SK-N-SH (cell line): Measurements from ENCODE around the gene ADAMTSL5. TPM values are rescaled to one million over a fixed set of nuclear protein-coding genes. Genes with fewer than 3 reads are reported as not detected.

ENCODE experiments used
- CTCF ChIA-PET: fragments of 300-600, 350-600 bp; formaldehyde crosslinking; extraction: SDS; loops from one replicate; lab custom pipeline; 2021; lab: Yijun Ruan, JAX
- POLR2A ChIA-PET: fragments of 350-600 bp; sonication (Branson Sonifier 250); formaldehyde crosslinking; extraction: SDS; loops from one replicate; lab custom pipeline; 2020; ENCODE audit warnings: antibody characterized with exemption, inconsistent platforms; lab: Yijun Ruan, JAX
- DNase-seq: peaks from one replicate; pipeline ENCODE4 v3.0.0; 2012
- H2AFZ ChIP-seq: fragments of 200-600 bp; sonication (generic); 2 replicates; pipeline ENCODE4 v1.8.1; 2016; ENCODE audit warnings: antibody characterized with exemption, mild to moderate bottlenecking, low read depth
- H3F3A ChIP-seq: fragments of 200-600 bp; sonication (generic); replicated peaks from 2 replicates; pipeline ENCODE3; 2016; ENCODE audit warnings: antibody characterized with exemption, mild to moderate bottlenecking; ENCODE audit not compliant: insufficient read depth
- H3K27ac ChIP-seq, 2 experiments: fragments of 200-500 bp in 1 of 2; fragments of 200-600 bp in 1 of 2; sonication (Bioruptor generic) in 1 of 2; sonication (generic), shearing (Covaris generic) in 1 of 2; 2 replicates each; pipeline versions ENCODE4 v1.5.1 to v1.6.1; 2014 to 2016; ENCODE audit warnings: low read depth in 2 of 2, inconsistent platforms in 1 of 2, low read length in 1 of 2, mild to moderate bottlenecking in 1 of 2, mixed read lengths in 1 of 2
- H3K27me3 ChIP-seq: fragments of 200-600 bp; sonication (generic), shearing (Covaris generic); 2 replicates; pipeline ENCODE4 v1.6.1; 2016; ENCODE audit warnings: mixed run types; ENCODE audit not compliant: insufficient read depth
- H3K36me3 ChIP-seq, 2 experiments: fragments of 200-500 bp in 1 of 2; fragments of 200-600 bp in 1 of 2; sonication (Bioruptor generic) in 1 of 2; sonication (generic) in 1 of 2; replicated peaks in 1 of 2; 2 replicates each; pipeline versions ENCODE3 to v1.5.1; 2014 to 2016; ENCODE audit warnings: low read length in 1 of 2, mild to moderate bottlenecking in 1 of 2; ENCODE audit not compliant: insufficient read depth in 2 of 2, control insufficient read depth in 1 of 2
- H3K4me1 ChIP-seq, 2 experiments: fragments of 200-500 bp in 1 of 2; fragments of 200-600 bp in 1 of 2; sonication (Bioruptor generic) in 1 of 2; sonication (generic), shearing (Covaris generic) in 1 of 2; 2 replicates each; pipeline versions ENCODE4 v1.5.1 to v1.6.1; 2014 to 2016; ENCODE audit warnings: low read depth in 1 of 2, low read length in 1 of 2, mixed run types in 1 of 2; ENCODE audit not compliant: insufficient read depth in 2 of 2, control insufficient read depth in 1 of 2
- H3K4me2 ChIP-seq: fragments of 200-600 bp; sonication (generic), shearing (Covaris generic); 2 replicates; pipeline ENCODE4 v1.6.1; 2017; ENCODE audit warnings: mixed run types
- H3K4me3 ChIP-seq, 2 experiments: fragments of 200-500 bp in 1 of 2; fragments of 200-600 bp in 1 of 2; sonication (Bioruptor generic) in 1 of 2; sonication (generic), shearing (Covaris generic) in 1 of 2; 2 replicates each; pipeline versions ENCODE4 v1.5.1 to v1.8.1; 2014 to 2016; ENCODE audit warnings: low read depth in 2 of 2, inconsistent platforms in 1 of 2, low read length in 1 of 2, mild to moderate bottlenecking in 1 of 2, mixed read lengths in 1 of 2, moderate library complexity in 1 of 2
- H3K79me2 ChIP-seq: fragments of 200-600 bp; sonication (generic); 2 replicates; pipeline ENCODE4 v1.8.1; 2017; ENCODE audit warnings: mild to moderate bottlenecking; ENCODE audit not compliant: insufficient read depth
- H3K9ac ChIP-seq: fragments of 200-600 bp; sonication (generic); 2 replicates; pipeline ENCODE4 v1.6.1; 2017; ENCODE audit warnings: mixed run types
- H3K9me2 ChIP-seq: fragments of 200-600 bp; sonication (generic); 2 replicates; pipeline ENCODE4 v1.6.1; 2017; ENCODE audit warnings: mixed run types
- H3K9me3 ChIP-seq: fragments of 200-600 bp; sonication (generic); 2 replicates; pipeline ENCODE4 v1.6.1; 2017; ENCODE audit warnings: mixed run types, mild to moderate bottlenecking, moderate library complexity
- H4K20me1 ChIP-seq: fragments of 200-600 bp; sonication (generic); 2 replicates; pipeline ENCODE4 v1.6.1; 2017; ENCODE audit warnings: mild to moderate bottlenecking, mixed run types; ENCODE audit not compliant: insufficient read depth
- FOSL2 ChIP-seq: IDR thresholded peaks from 2 replicates; pipeline ENCODE4 v1.4.0; 2012; ENCODE audit warnings: low read depth, mild to moderate bottlenecking, moderate library complexity, borderline replicate concordance
- FOXM1 ChIP-seq: IDR thresholded peaks from 2 replicates; pipeline ENCODE4 v1.4.0; 2012; ENCODE audit warnings: low read depth, mild to moderate bottlenecking
- GABPA ChIP-seq: IDR thresholded peaks from 2 replicates; pipeline ENCODE4 v1.4.0; 2012; ENCODE audit warnings: low read depth, mild to moderate bottlenecking
- GATA2 ChIP-seq: sonication (generic); formaldehyde crosslinking; IDR thresholded peaks from 2 replicates; pipeline ENCODE4 v1.5.0; 2020; ENCODE audit warnings: mild to moderate bottlenecking, missing genetic modification reagents
- MXI1 ChIP-seq: IDR thresholded peaks from 2 replicates; pipeline ENCODE4 v1.6.1; 2012; ENCODE audit warnings: mild to moderate bottlenecking, low read depth, low read length, improper control_type of control experiment
- NFIC ChIP-seq: IDR thresholded peaks from 2 replicates; pipeline ENCODE4 v1.4.0; 2012; ENCODE audit warnings: borderline replicate concordance
- NRF1 ChIP-seq: IDR thresholded peaks from 2 replicates; pipeline ENCODE4 v1.6.1; 2012; ENCODE audit warnings: low read depth, mild to moderate bottlenecking, low read length
- RCOR1 ChIP-seq: fragments of 150-350 bp; IDR thresholded peaks from 2 replicates; pipeline ENCODE4 v1.6.1; 2017; ENCODE audit warnings: antibody characterized with exemption, low read length
- RFX5 ChIP-seq: IDR thresholded peaks from 2 replicates; pipeline ENCODE4 v1.6.1; 2012; ENCODE audit warnings: mild to moderate bottlenecking, improper control_type of control experiment, low read length
- SMC3 ChIP-seq: IDR thresholded peaks from 2 replicates; pipeline ENCODE4 v1.6.1; 2012; ENCODE audit warnings: low read depth, low read length, improper control_type of control experiment
- TCF12 ChIP-seq: IDR thresholded peaks from 2 replicates; pipeline ENCODE4 v1.4.0; 2012
- TEAD4 ChIP-seq: IDR thresholded peaks from 2 replicates; pipeline ENCODE4 v1.4.0; 2012; ENCODE audit warnings: mild to moderate bottlenecking, borderline replicate concordance; ENCODE audit not compliant: insufficient read depth
- YY1 ChIP-seq: IDR thresholded peaks from 2 replicates; pipeline ENCODE4 v1.4.0; 2012; ENCODE audit warnings: low read depth, mild to moderate bottlenecking
- WGBS: methylation state at CpG from one replicate; pipeline ENCODE4 v1.1.6; 2017; ENCODE audit warnings: low lambda C conversion rate; 5-methylcytosine and 5-hydroxymethylcytosine counted together
- polyA plus RNA-seq, 3 experiments: library from polyadenylated mRNA; depleted of rRNA; stranded (reverse); fragments of >200 nt; gene quantifications; 2 replicates each; pipeline ENCODE4 v1.2.3, GENCODE V29; 2012
- TF ChIP-seq, protein P1 (sequence below): IDR thresholded peaks from 2 replicates; pipeline ENCODE4; 2012
- TF ChIP-seq, protein P2 (sequence below): IDR thresholded peaks from 2 replicates; pipeline ENCODE4 v1.4.0; 2012; ENCODE audit warnings: low read depth, borderline replicate concordance

Gene ADAMTSL5
- polyA plus RNA-seq, 1 of the 3 experiments (the other 2 are of a cell fraction): 5.7 TPM

DNA sequence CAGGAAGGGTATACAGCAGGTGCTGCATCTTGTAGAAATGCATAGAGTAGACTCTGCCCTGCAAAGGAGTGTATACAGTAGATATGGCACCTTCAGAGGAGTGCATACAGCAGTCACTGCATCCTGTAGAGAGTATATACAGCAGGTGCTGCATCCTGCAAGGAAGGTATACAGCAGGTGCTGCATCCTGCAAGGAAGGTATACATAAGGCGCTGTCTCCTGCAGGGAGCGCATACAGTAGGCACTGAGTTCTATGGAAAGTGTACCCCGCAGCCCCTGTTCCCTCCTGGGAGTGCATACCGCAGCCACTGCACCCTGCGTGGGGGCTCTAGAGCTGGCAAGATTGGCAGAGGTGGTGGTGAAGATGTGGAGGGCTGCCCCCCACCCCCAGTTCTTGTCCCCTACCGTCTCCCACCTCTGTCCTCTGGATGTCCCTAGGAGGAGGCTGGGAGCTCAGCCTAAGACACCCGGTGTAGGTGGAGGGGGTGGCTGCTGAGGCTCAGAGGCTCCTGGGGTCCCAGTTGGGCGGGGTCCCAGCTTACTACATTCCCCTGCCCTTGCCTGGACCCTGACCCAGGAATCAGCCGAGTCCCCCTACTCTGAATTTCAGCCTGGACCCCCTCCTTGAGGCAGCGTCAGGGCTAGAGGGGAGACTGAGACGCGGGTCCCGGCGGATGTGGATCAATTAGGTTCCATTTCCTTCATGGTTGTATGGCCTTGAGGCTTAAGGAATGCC lies 2.3 kb upstream of the ADAMTSL5 start:
- POLR2A ChIA-PET: no interaction called here
- Histone ChIP-seq H3K9ac (no peak overlapping the region), H2AFZ (no peak overlapping the region)
- 28% methylated on average over 4 of the region's 14 CpGs for WGBS
- TF ChIP-seq TEAD4: no peak
- TF ChIP-seq, protein P1, sequence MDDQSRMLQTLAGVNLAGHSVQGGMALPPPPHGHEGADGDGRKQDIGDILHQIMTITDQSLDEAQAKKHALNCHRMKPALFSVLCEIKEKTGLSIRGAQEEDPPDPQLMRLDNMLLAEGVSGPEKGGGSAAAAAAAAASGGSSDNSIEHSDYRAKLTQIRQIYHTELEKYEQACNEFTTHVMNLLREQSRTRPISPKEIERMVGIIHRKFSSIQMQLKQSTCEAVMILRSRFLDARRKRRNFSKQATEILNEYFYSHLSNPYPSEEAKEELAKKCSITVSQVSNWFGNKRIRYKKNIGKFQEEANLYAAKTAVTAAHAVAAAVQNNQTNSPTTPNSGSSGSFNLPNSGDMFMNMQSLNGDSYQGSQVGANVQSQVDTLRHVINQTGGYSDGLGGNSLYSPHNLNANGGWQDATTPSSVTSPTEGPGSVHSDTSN: no peak
- no peak for TF ChIP-seq SMC3
- TF ChIP-seq, all 33 proteins: peak for 0
- CTCF ChIA-PET: interaction anchor here (1.4 kb wide), 1 partner anchor 31 kb away, joined by 11 read pairs; no protein-coding TSS in a partner anchor
- Histone ChIP-seq H3K27me3 (no peaks in the 10 kb centered on the region), H3K9me3 (no peaks in the 10 kb centered on the region), H3K27ac (no peak overlapping the region), H3F3A (peaks cover 12% of the 10 kb centered on the region), H3K9me2 (no peaks in the 10 kb centered on the region), H3K4me3 (no peak overlapping the region), H3K79me2 (no peaks in the 10 kb centered on the region), H3K4me1 (no peaks in the 10 kb centered on the region), H3K4me2 (no peak overlapping the region), H3K36me3 (no peaks in the 10 kb centered on the region), H4K20me1 (no peaks in the 10 kb centered on the region)
- DNase-seq: no peak

DNA sequence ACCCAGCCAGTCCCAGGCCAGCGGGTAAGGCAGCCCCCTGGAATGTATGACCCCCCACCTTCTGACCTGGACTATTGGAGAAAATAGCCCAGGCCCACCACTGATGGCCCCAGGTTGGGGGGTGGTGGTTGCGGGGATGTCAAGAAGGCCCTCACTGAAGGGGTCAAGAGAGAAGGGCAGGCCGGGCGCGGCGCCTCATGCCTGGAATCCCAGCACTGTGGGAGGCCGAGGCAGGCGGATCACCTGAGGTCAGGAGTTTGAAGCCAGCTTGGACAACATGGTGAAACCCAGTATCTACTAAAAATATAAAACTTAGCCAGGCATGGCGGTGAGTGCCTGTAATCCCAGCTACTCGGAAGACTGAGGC lies 1.5 kb upstream of the ADAMTSL5 start:
- Histone ChIP-seq H3K27ac (no peak overlapping the region), H4K20me1 (no peaks in the 10 kb centered on the region), H3K4me3 (no peak overlapping the region), H3K36me3 (no peaks in the 10 kb centered on the region), H3K27me3 (no peaks in the 10 kb centered on the region), H3K9me2 (no peaks in the 10 kb centered on the region), H3K9ac (no peak overlapping the region), H2AFZ (no peak overlapping the region), H3K4me1 (no peaks in the 10 kb centered on the region), H3K9me3 (no peaks in the 10 kb centered on the region), H3K4me2 (no peak overlapping the region), H3K79me2 (no peaks in the 10 kb centered on the region), H3F3A (peaks cover 12% of the 10 kb centered on the region)
- TF ChIP-seq FOXM1: no peak
- TF ChIP-seq RCOR1: no peak
- TF ChIP-seq RFX5: no peak
- no peak for TF ChIP-seq SMC3
- no peak for TF ChIP-seq NRF1
- no peak for TF ChIP-seq NFIC
- TF ChIP-seq FOSL2: no peak
- no peak for TF ChIP-seq GATA2 (CRISPR knock-in tag)
- TF ChIP-seq MXI1: no peak
- TF ChIP-seq GABPA: no peak
- no peak for TF ChIP-seq YY1
- TF ChIP-seq, protein P2, sequence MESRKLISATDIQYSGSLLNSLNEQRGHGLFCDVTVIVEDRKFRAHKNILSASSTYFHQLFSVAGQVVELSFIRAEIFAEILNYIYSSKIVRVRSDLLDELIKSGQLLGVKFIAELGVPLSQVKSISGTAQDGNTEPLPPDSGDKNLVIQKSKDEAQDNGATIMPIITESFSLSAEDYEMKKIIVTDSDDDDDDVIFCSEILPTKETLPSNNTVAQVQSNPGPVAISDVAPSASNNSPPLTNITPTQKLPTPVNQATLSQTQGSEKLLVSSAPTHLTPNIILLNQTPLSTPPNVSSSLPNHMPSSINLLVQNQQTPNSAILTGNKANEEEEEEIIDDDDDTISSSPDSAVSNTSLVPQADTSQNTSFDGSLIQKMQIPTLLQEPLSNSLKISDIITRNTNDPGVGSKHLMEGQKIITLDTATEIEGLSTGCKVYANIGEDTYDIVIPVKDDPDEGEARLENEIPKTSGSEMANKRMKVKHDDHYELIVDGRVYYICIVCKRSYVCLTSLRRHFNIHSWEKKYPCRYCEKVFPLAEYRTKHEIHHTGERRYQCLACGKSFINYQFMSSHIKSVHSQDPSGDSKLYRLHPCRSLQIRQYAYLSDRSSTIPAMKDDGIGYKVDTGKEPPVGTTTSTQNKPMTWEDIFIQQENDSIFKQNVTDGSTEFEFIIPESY: no peak
- TF ChIP-seq, protein P1: no peak
- TF ChIP-seq TCF12: no peak
- POLR2A ChIA-PET: no interaction called here
- WGBS: 74% methylated on average over 10 of the region's 10 CpGs
- no peak for DNase-seq
- CTCF ChIA-PET: interaction anchor here (1.1 to 1.4 kb wide), 2 partner anchors 32 to 158 kb away, joined by 3 to 11 read pairs; no protein-coding TSS in a partner anchor
